ENCODE results near the gene LOXHD1. TPM values are rescaled to one million over a fixed set of nuclear protein-coding genes. Genes with fewer than 3 reads are reported as not detected.

The LOXHD1 gene
- total and polyA plus RNA-seq, 10 of the 15 experiments (the other 5 are each of a cell fraction or from before 2014, with no cell fraction given): not detected

DNA sequence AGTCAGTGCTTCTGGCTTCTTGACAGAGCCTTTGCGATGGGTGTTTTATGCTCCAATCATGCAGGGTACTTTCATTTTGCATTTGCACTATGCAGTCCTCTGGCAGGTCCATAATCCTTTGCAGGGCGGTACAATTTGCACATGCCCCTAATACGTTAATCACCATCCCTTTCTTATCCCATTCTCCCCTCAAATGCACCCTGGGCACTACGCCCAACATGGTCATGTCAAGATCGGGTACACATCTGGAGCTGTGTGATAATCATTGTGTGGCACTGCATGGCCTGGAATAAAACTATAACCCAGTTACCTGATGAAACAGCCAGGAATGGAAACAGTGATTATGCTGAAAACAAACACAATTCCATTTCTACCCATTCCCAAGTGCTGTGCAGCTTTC, 27.7 kb downstream of the LOXHD1 start (continued):
- TF ChIP-seq ASH2L (IDR thresholded peaks at IDR 0.05; ENCODE audit: borderline replicate concordance, low read depth): no peak
- TF ChIP-seq ZBTB11 (CRISPR knock-in tag; IDR thresholded peaks at IDR 0.05): no peak
- no peak for TF ChIP-seq BACH1 (IDR thresholded peaks at IDR 0.05; ENCODE audit: borderline replicate concordance)
- TF ChIP-seq CREB1 (IDR thresholded peaks at IDR 0.05; ENCODE audit: low read depth): no peak

DNA sequence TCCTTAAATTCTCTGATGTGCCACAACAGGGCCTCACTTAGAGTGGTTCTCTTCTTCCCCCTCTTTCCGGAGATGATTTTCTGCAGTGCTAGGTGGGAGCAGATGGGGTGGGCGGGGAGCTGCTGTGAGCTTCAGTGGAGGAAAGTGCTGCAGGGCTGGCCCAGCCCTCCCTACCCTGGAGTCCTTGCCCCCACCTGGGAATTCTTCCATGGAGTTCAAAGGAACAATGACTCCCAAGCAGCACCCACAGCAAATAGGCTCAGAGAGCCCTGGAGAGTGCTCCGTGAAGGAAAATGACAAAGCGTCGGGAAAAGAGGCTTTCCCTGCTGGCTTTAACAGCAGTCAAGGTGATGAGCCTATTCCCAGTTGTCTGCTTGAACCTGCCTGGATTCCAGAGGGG, 28.8 kb downstream of the LOXHD1 start:
- Histone ChIP-seq H3K9me3 (replicated peaks; ENCODE audit: control insufficient read depth, insufficient read depth, low read length) (no peaks in the 10 kb centered on the region; the same call in 2 of the 3 replicates), H3K36me3 (ENCODE audit: control insufficient read depth in 2 of 2, insufficient read depth in 2 of 2, low read length in 1 of 2) (no peaks in the 10 kb centered on the region), H3K79me2 (ENCODE audit: control insufficient read depth, insufficient read depth, low read length) (no peaks in the 10 kb centered on the region), H3K27ac (ENCODE audit: control insufficient read depth, insufficient read depth) (no peak overlapping the region), H3K4me1 (ENCODE audit: control insufficient read depth, insufficient read depth, low read length) (no peaks in the 10 kb centered on the region), H2AFZ (ENCODE audit: control insufficient read depth, low read depth, low read length) (no peak overlapping the region), H3K9ac (ENCODE audit: control insufficient read depth, insufficient read depth, low read length) (no peak overlapping the region), H3K4me3 (no peak overlapping the region), H3K4me2 (ENCODE audit: control insufficient read depth, insufficient read depth) (no peak overlapping the region), H3K27me3 (replicated peaks in 1 of 2; ENCODE audit: control insufficient read depth in 2 of 2, insufficient read depth in 2 of 2, low read length in 1 of 2) (peaks cover 0 to 2% of the 10 kb centered on the region in 2 experiments; a peak in 1 of 4 replicates), H4K20me1 (ENCODE audit: control insufficient read depth, insufficient read depth) (no peaks in the 10 kb centered on the region)
- BruUV-seq (replicated peaks): no TSS peak
- WGBS (ENCODE audit: insufficient coverage, insufficient replicate concordance, low lambda C conversion rate, missing lambda C conversion rate): 48% methylated on average over 3 of the region's 5 CpGs
- in situ Hi-C loops (cut with MboI): no loop called here
- ChIA-PET POLR2A (no interaction called here), RAD21 (ENCODE audit: unreplicated experiment) (no interaction called here), SMC1A (ENCODE audit: uncharacterized antibody, unreplicated experiment) (no interaction called here), CTCF (interaction anchor here (0.6 to 0.9 kb wide), 2 partner anchors 9 to 298 kb away, joined by 3 to 4 read pairs; no protein-coding TSS in a partner anchor)
- intact Hi-C loops (cut with micrococcal nuclease; ENCODE audit: unreplicated experiment): no loop called here
- no peak for ATAC-seq
- no peak for DNase-seq (ENCODE audit: low read depth, low spot score)
- FAIRE-seq: no peak
- TF ChIP-seq E2F4 (IDR thresholded peaks at IDR 0.05; ENCODE audit: low read depth, low read length): no peak
- TF ChIP-seq, protein P1, sequence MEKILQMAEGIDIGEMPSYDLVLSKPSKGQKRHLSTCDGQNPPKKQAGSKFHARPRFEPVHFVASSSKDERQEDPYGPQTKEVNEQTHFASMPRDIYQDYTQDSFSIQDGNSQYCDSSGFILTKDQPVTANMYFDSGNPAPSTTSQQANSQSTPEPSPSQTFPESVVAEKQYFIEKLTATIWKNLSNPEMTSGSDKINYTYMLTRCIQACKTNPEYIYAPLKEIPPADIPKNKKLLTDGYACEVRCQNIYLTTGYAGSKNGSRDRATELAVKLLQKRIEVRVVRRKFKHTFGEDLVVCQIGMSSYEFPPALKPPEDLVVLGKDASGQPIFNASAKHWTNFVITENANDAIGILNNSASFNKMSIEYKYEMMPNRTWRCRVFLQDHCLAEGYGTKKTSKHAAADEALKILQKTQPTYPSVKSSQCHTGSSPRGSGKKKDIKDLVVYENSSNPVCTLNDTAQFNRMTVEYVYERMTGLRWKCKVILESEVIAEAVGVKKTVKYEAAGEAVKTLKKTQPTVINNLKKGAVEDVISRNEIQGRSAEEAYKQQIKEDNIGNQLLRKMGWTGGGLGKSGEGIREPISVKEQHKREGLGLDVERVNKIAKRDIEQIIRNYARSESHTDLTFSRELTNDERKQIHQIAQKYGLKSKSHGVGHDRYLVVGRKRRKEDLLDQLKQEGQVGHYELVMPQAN (conservative IDR thresholded peaks at IDR 0.05): no peak
- no peak for TF ChIP-seq CEBPB (IDR thresholded peaks at IDR 0.05; ENCODE audit: borderline replicate concordance in 1 of 2, low read depth in 2 of 2, low read length in 2 of 2)
- TF ChIP-seq CHD4 (IDR thresholded peaks at IDR 0.05): no peak
- TF ChIP-seq RAD21 (IDR thresholded peaks at IDR 0.05; ENCODE audit: insufficient read depth, low read depth, low read length): no peak
- TF ChIP-seq ASH2L (IDR thresholded peaks at IDR 0.05; ENCODE audit: borderline replicate concordance, low read depth): no peak
- no peak for TF ChIP-seq CBX3 (IDR thresholded peaks at IDR 0.05; ENCODE audit: borderline replicate concordance, low read depth)
- no peak for TF ChIP-seq CHD2 (IDR thresholded peaks at IDR 0.05; ENCODE audit: borderline replicate concordance, low read depth, low read length)
- TF ChIP-seq ZBTB11 (CRISPR knock-in tag; IDR thresholded peaks at IDR 0.05): no peak
- no peak for TF ChIP-seq EED (IDR thresholded peaks at IDR 0.05; ENCODE audit: low read depth)

Measured in GM12878 (cell line).